ENCODE measurements around the gene MTOR. TPM values are rescaled to one million over a fixed set of nuclear protein-coding genes. Genes with fewer than 3 reads are reported as not detected.
"Not testable (repeated sequence)": the region's sequence is repeated elsewhere in the genome, so short reads cannot be mapped to it uniquely, and the experiment has no call there.

The MTOR gene
- total and polyA plus RNA-seq, 2 donors (not counting 1 experiment from before 2014, with no cell fraction given): 30.7 to 50.7 TPM

DNA sequence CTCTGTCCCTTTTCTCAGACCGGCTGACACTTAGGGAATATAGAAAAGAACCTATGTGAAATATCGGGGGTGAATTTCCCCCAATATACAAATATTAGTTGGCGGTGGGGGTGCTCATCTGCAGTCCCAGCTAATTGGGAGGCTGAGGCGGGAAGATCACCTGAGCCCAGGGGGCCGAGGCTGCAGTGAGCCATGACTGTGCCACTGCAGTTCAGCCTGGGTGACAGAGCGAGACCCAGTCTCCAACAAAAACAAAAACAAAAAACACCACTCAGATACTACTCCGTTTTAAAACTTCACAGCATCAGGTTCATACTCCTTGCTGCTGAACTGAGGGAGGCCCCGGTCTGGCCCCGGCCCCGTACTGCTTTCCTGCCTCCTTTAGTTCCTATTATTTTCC lies 156.8 kb downstream of the MTOR start:
- POLR2A ChIA-PET: no interaction called here
- Mint-ChIP-seq H3K4me1 (peaks cover 3% of the 10 kb centered on the region), H3K27ac (no peak overlapping the region), H3K27me3 (no peaks in the 10 kb centered on the region), H3K9me3 (ENCODE audit: insufficient read depth) (no peaks in the 10 kb centered on the region), H3K4me3 (no peak overlapping the region)
- Histone ChIP-seq H3K36me3 (replicated peaks in 1 of 2; ENCODE audit: control extremely low read depth in 1 of 2, control insufficient read depth in 1 of 2, extremely low read depth in 1 of 2, insufficient read depth in 2 of 2, low read length in 1 of 2) (peaks cover 1 to 30% of the 10 kb centered on the region in 2 experiments), H3K4me1 (ENCODE audit: control insufficient read depth in 2 of 2, insufficient read depth in 2 of 2, low read length in 2 of 2) (no peaks in the 10 kb centered on the region), H3K79me2 (ENCODE audit: control insufficient read depth, insufficient read depth, low read length) (no peaks in the 10 kb centered on the region), H3K4me3 (ENCODE audit: control extremely low read depth in 1 of 5, extremely low read depth in 1 of 5, insufficient read depth in 1 of 5, low read depth in 2 of 5, low read length in 4 of 5) (no peak overlapping the region), H3K9ac (ENCODE audit: low read length) (no peak overlapping the region), H4K20me1 (ENCODE audit: control insufficient read depth, insufficient read depth, low read length, poor library complexity, severe bottlenecking) (no peaks in the 10 kb centered on the region), H2AFZ (ENCODE audit: insufficient read depth, low read depth, low read length, poor library complexity, severe bottlenecking) (no peak overlapping the region), H3K27ac (ENCODE audit: low read length in 2 of 2) (no peak overlapping the region), H3K4me2 (replicated peaks; ENCODE audit: low read depth, low read length, poor library complexity, severe bottlenecking) (no peak overlapping the region), H3K9me3 (ENCODE audit: control extremely low read depth in 1 of 3, control insufficient read depth in 2 of 3, insufficient read depth in 1 of 3, low read length in 2 of 3) (no peaks in the 10 kb centered on the region), H3K27me3 (replicated peaks in 1 of 4; ENCODE audit: control extremely low read depth in 1 of 4, control insufficient read depth in 3 of 4, insufficient read depth in 4 of 4, low read length in 3 of 4) (no peaks in the 10 kb centered on the region)
- CTCF ChIA-PET: interaction anchor here (1.4 kb wide), 1 partner anchor 18 kb away, joined by 4 read pairs; no protein-coding TSS in a partner anchor
- WGBS (ENCODE audit: insufficient coverage): 96% methylated on average over 8 of the region's 10 CpGs
- TF ChIP-seq EZH2 (IDR thresholded peaks at IDR 0.05; ENCODE audit: borderline replicate concordance, insufficient read depth, low read depth, low read length, poor library complexity, severe bottlenecking): no peak
- TF ChIP-seq, protein P1, sequence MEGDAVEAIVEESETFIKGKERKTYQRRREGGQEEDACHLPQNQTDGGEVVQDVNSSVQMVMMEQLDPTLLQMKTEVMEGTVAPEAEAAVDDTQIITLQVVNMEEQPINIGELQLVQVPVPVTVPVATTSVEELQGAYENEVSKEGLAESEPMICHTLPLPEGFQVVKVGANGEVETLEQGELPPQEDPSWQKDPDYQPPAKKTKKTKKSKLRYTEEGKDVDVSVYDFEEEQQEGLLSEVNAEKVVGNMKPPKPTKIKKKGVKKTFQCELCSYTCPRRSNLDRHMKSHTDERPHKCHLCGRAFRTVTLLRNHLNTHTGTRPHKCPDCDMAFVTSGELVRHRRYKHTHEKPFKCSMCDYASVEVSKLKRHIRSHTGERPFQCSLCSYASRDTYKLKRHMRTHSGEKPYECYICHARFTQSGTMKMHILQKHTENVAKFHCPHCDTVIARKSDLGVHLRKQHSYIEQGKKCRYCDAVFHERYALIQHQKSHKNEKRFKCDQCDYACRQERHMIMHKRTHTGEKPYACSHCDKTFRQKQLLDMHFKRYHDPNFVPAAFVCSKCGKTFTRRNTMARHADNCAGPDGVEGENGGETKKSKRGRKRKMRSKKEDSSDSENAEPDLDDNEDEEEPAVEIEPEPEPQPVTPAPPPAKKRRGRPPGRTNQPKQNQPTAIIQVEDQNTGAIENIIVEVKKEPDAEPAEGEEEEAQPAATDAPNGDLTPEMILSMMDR (IDR thresholded peaks at IDR 0.05): no peak
- no peak for DNase-seq
- no peak for ATAC-seq (ENCODE audit: low read depth)
- intact Hi-C loops (cut with micrococcal nuclease): no loop called here

DNA sequence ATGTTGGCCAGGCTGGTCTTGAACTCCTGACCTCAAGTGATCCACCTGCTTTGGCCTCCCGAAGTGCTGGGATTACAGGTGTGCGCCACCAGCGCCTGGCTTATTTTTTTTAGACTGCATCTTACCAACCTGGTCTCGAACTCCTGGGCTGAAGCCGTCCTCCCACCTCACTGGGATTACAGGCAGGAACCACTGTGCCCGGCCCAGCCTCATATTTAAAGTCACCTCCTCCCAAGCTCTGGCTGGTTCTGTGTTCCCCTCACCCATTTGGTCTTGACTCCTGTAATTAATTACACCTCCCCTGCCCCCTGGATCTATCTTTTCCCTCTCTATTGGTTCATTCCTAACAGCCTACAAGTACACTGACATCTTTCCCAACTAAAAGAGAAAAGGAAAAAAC lies 161.0 kb downstream of the MTOR start:
- H3K27ac Mint-ChIP-seq: no peak overlapping the region

GRCh38 chr1:11100806-11101205 lies 161.5 kb downstream of the MTOR start:
- H3K4me3 Mint-ChIP-seq; ATAC-seq (ENCODE audit: low read depth); H3K27ac Mint-ChIP-seq; H3K4me2 ChIP-seq (replicated peaks; ENCODE audit: low read depth, low read length, poor library complexity, severe bottlenecking); H3K9me3 Mint-ChIP-seq (ENCODE audit: insufficient read depth); H3K27me3 Mint-ChIP-seq; H3K4me3 ChIP-seq (ENCODE audit: control extremely low read depth in 1 of 5, extremely low read depth in 1 of 5, insufficient read depth in 1 of 5, low read depth in 2 of 5, low read length in 4 of 5); H4K20me1 ChIP-seq (ENCODE audit: control insufficient read depth, insufficient read depth, low read length, poor library complexity, severe bottlenecking); H3K27ac ChIP-seq (ENCODE audit: low read length in 2 of 2); H3K9ac ChIP-seq (ENCODE audit: low read length); H2AFZ ChIP-seq (ENCODE audit: insufficient read depth, low read depth, low read length, poor library complexity, severe bottlenecking); intact Hi-C loops (cut with micrococcal nuclease); H3K9me3 ChIP-seq (ENCODE audit: control extremely low read depth in 1 of 3, control insufficient read depth in 2 of 3, insufficient read depth in 1 of 3, low read length in 2 of 3); DNase-seq; H3K27me3 ChIP-seq (replicated peaks in 1 of 4; ENCODE audit: control extremely low read depth in 1 of 4, control insufficient read depth in 3 of 4, insufficient read depth in 4 of 4, low read length in 3 of 4): not testable (repeated sequence)
- ChIA-PET POLR2A (interaction anchor here (0.7 kb wide), 1 partner anchor 619 kb away, joined by 6 read pairs; no protein-coding TSS in a partner anchor), CTCF (interaction anchor here (0.6 kb wide), 1 partner anchor 539 kb away, joined by 3 read pairs; no protein-coding TSS in a partner anchor)
- peaks cover 11 to 15% of the 10 kb centered on the region in 2 donors for H3K4me1 ChIP-seq (ENCODE audit: control insufficient read depth in 2 of 2, insufficient read depth in 2 of 2, low read length in 2 of 2)
- WGBS (ENCODE audit: insufficient coverage): 97% methylated on average over 17 of the region's 17 CpGs
- H3K79me2 ChIP-seq (ENCODE audit: control insufficient read depth, insufficient read depth, low read length): peaks cover 21% of the 10 kb centered on the region
- peaks cover 18% of the 10 kb centered on the region for H3K4me1 Mint-ChIP-seq
- H3K36me3 ChIP-seq (replicated peaks in 1 of 2; ENCODE audit: control extremely low read depth in 1 of 2, control insufficient read depth in 1 of 2, extremely low read depth in 1 of 2, insufficient read depth in 2 of 2, low read length in 1 of 2): peaks cover 0 to 11% of the 10 kb centered on the region in 2 experiments

More for the DNA sequence above, 161.0 kb downstream of the MTOR start:
- no peaks in the 10 kb centered on the region for H3K27me3 Mint-ChIP-seq
- peaks cover 19% of the 10 kb centered on the region for H3K79me2 ChIP-seq (ENCODE audit: control insufficient read depth, insufficient read depth, low read length)
- H2AFZ ChIP-seq (ENCODE audit: insufficient read depth, low read depth, low read length, poor library complexity, severe bottlenecking): no peak overlapping the region
- no peak overlapping the region for H3K9ac ChIP-seq (ENCODE audit: low read length)
- H3K4me1 ChIP-seq (ENCODE audit: control insufficient read depth in 2 of 2, insufficient read depth in 2 of 2, low read length in 2 of 2): peaks cover 11 to 15% of the 10 kb centered on the region in 2 donors
- no peaks in the 10 kb centered on the region for H3K9me3 ChIP-seq (ENCODE audit: control extremely low read depth in 1 of 3, control insufficient read depth in 2 of 3, insufficient read depth in 1 of 3, low read length in 2 of 3)
- no peaks in the 10 kb centered on the region for H4K20me1 ChIP-seq (ENCODE audit: control insufficient read depth, insufficient read depth, low read length, poor library complexity, severe bottlenecking)
- no peaks in the 10 kb centered on the region for H3K9me3 Mint-ChIP-seq (ENCODE audit: insufficient read depth)
- POLR2A ChIA-PET: no interaction called here
- ATAC-seq (ENCODE audit: low read depth) (no peak), DNase-seq (no peak)
- intact Hi-C loops (cut with micrococcal nuclease): no loop called here
- peaks cover 0 to 11% of the 10 kb centered on the region in 2 experiments for H3K36me3 ChIP-seq (replicated peaks in 1 of 2; ENCODE audit: control extremely low read depth in 1 of 2, control insufficient read depth in 1 of 2, extremely low read depth in 1 of 2, insufficient read depth in 2 of 2, low read length in 1 of 2)
- no peak overlapping the region for H3K4me2 ChIP-seq (replicated peaks; ENCODE audit: low read depth, low read length, poor library complexity, severe bottlenecking)
- CTCF ChIA-PET: interaction anchor here (0.6 kb wide), 1 partner anchor 538 kb away, joined by 3 read pairs; no protein-coding TSS in a partner anchor
- TF ChIP-seq, protein P1 (IDR thresholded peaks at IDR 0.05): no peak
- TF ChIP-seq EZH2 (IDR thresholded peaks at IDR 0.05; ENCODE audit: borderline replicate concordance, insufficient read depth, low read depth, low read length, poor library complexity, severe bottlenecking): no peak
- no peak overlapping the region for H3K4me3 ChIP-seq (ENCODE audit: control extremely low read depth in 1 of 5, extremely low read depth in 1 of 5, insufficient read depth in 1 of 5, low read depth in 2 of 5, low read length in 4 of 5)
- H3K4me3 Mint-ChIP-seq: peak overlapping the region; percentile 66
- H3K27ac ChIP-seq (ENCODE audit: low read length in 2 of 2): no peak overlapping the region
- H3K27me3 ChIP-seq (replicated peaks in 1 of 4; ENCODE audit: control extremely low read depth in 1 of 4, control insufficient read depth in 3 of 4, insufficient read depth in 4 of 4, low read length in 3 of 4): no peaks in the 10 kb centered on the region
- peaks cover 18% of the 10 kb centered on the region for H3K4me1 Mint-ChIP-seq
- WGBS (ENCODE audit: insufficient coverage): 94% methylated on average over 6 of the region's 6 CpGs
